B cell (primary cell): Measurements from ENCODE around the gene TMPRSS9. TPM values are rescaled to one million over a fixed set of nuclear protein-coding genes. Genes with fewer than 3 reads are reported as not detected.
A peak's percentile ranks its signal among the peaks of the same experiment; 100 is the strongest.

Source experiments
- ATAC-seq: fragments of 200-7000 bp; cut with Tn5 transposase; one replicate; pipeline ENCODE4 v1.10.0; 2021; ENCODE audit warnings: low read depth, mild to moderate bottlenecking, moderate number of reproducible peaks, moderate library complexity
- CTCF ChIA-PET: fragments of 350-600 bp; sonication (Branson Sonifier 250); formaldehyde crosslinking; loops from one replicate; lab custom pipeline; 2021; ENCODE audit warnings: antibody characterized with exemption, inconsistent platforms; lab: Charles Lee
- POLR2A ChIA-PET: fragments of 350-600 bp; sonication (Branson Sonifier 250); formaldehyde crosslinking; loops from one replicate; lab custom pipeline; 2021; ENCODE audit warnings: antibody characterized with exemption; lab: Charles Lee
- DNase-seq: peaks from one replicate; pipeline ENCODE4 v3.0.0; 2013
- H2AFZ ChIP-seq: 2 replicates; pipeline ENCODE4 v1.6.1; 2012; ENCODE audit warnings: mild to moderate bottlenecking, low read depth, low read length; ENCODE audit not compliant: insufficient read depth, poor library complexity, severe bottlenecking
- H3K27ac ChIP-seq, 2 donors: 1 replicate in 1 of 2; 2 replicates in 1 of 2; pipeline ENCODE4 v1.5.1; 2012 to 2013; ENCODE audit warnings: low read length in 2 of 2, mild to moderate bottlenecking in 2 of 2, moderate library complexity in 1 of 2
- H3K27me3 ChIP-seq, 4 experiments: fragments of 200-600 bp in 1 of 4; sonication (generic) in 1 of 4; replicated peaks in 1 of 4; 1 replicate in 2 of 4; 2 replicates in 2 of 4; pipeline versions ENCODE4 v1.6.1 to v1.7.0; 2013 to 2016; ENCODE audit warnings: low read length in 3 of 4, mild to moderate bottlenecking in 2 of 4, mixed read lengths in 1 of 4, moderate library complexity in 1 of 4; ENCODE audit not compliant: insufficient read depth in 4 of 4, control insufficient read depth in 3 of 4; ENCODE audit errors: control extremely low read depth in 1 of 4
- H3K36me3 ChIP-seq, 2 experiments: replicated peaks in 1 of 2; 1 replicate in 1 of 2; 2 replicates in 1 of 2; pipeline versions ENCODE4 v1.6.1 to v1.7.1; 2013; ENCODE audit warnings: low read length in 1 of 2; ENCODE audit not compliant: insufficient read depth in 2 of 2, control insufficient read depth in 1 of 2; ENCODE audit errors: control extremely low read depth in 1 of 2, extremely low read depth in 1 of 2
- H3K4me1 ChIP-seq, 2 donors: fragments of 200-600 bp in 1 of 2; sonication (generic) in 1 of 2; 1 replicate in 1 of 2; 2 replicates in 1 of 2; pipeline versions ENCODE4 v1.5.1 to v1.6.1; 2013 to 2017; ENCODE audit warnings: low read length in 2 of 2; ENCODE audit not compliant: control insufficient read depth in 2 of 2, insufficient read depth in 2 of 2
- H3K4me2 ChIP-seq: replicated peaks from 2 replicates; pipeline ENCODE3; 2012; ENCODE audit warnings: mild to moderate bottlenecking, low read depth, low read length; ENCODE audit not compliant: poor library complexity, severe bottlenecking
- H3K4me3 ChIP-seq, 5 experiments: fragments of 200-600 bp in 1 of 5; sonication (generic) in 1 of 5; 1 replicate in 3 of 5; 2 replicates in 2 of 5; pipeline versions ENCODE4 v1.5.1 to v1.7.0; 2011 to 2016; ENCODE audit warnings: low read length in 4 of 5, mild to moderate bottlenecking in 4 of 5, low read depth in 2 of 5, control low read depth in 1 of 5, moderate library complexity in 1 of 5; ENCODE audit not compliant: insufficient read depth in 1 of 5; ENCODE audit errors: control extremely low read depth in 1 of 5, extremely low read depth in 1 of 5
- H3K79me2 ChIP-seq: fragments of 200-600 bp; sonication (generic); one replicate; pipeline ENCODE4 v1.6.0; 2016; ENCODE audit warnings: low read length; ENCODE audit not compliant: control insufficient read depth, insufficient read depth
- H3K9ac ChIP-seq: fragments of 200-600 bp; sonication (generic); 2 replicates; pipeline ENCODE4 v1.6.1; 2017; ENCODE audit warnings: mild to moderate bottlenecking, low read length, moderate library complexity
- H3K9me3 ChIP-seq, 3 donors: one replicate each; pipeline versions ENCODE4 v1.6.1 to v1.7.1; 2013; ENCODE audit warnings: low read length in 2 of 3; ENCODE audit not compliant: control insufficient read depth in 2 of 3, insufficient read depth in 1 of 3; ENCODE audit errors: control extremely low read depth in 1 of 3
- H4K20me1 ChIP-seq: 2 replicates; pipeline ENCODE4 v1.6.0; 2012; ENCODE audit warnings: mild to moderate bottlenecking, low read length; ENCODE audit not compliant: insufficient read depth, control insufficient read depth, poor library complexity, severe bottlenecking
- H3K27ac Mint-ChIP-seq: one replicate; pipeline ENCODE4 v1.8.0; 2021; ENCODE audit warnings: mixed read lengths
- H3K27me3 Mint-ChIP-seq: one replicate; pipeline ENCODE4 v1.8.0; 2021; ENCODE audit warnings: mixed read lengths
- H3K4me1 Mint-ChIP-seq: one replicate; pipeline ENCODE4 v1.8.0; 2021; ENCODE audit warnings: mixed read lengths
- H3K4me3 Mint-ChIP-seq: one replicate; pipeline ENCODE4 v1.8.0; 2021; ENCODE audit warnings: mixed read lengths
- H3K9me3 Mint-ChIP-seq: one replicate; pipeline ENCODE4 v1.8.0; 2022; ENCODE audit warnings: mixed read lengths; ENCODE audit not compliant: insufficient read depth
- CTCF ChIP-seq: fragments of 200-600 bp; IDR thresholded peaks from one replicate; pipeline ENCODE4 v1.8.0; 2022; ENCODE audit warnings: antibody characterized with exemption, mild to moderate bottlenecking
- EZH2 ChIP-seq: IDR thresholded peaks from 2 replicates; pipeline ENCODE4 v1.6.1; 2012; ENCODE audit warnings: borderline replicate concordance, low read depth, mild to moderate bottlenecking, moderate library complexity, low read length; ENCODE audit not compliant: insufficient read depth, poor library complexity, severe bottlenecking
- WGBS: methylation state at CpG from one replicate; pipeline ENCODE4 v1.1.5; 2013; ENCODE audit warnings: missing lambda C conversion rate; ENCODE audit not compliant: insufficient coverage; 5-methylcytosine and 5-hydroxymethylcytosine counted together
- intact Hi-C: fragments of 100-400 bp; cut with micrococcal nuclease; formaldehyde crosslinking; loops from one replicate; pipeline ENCODE4 v1.10.0; 2022
- polyA plus RNA-seq: library from polyadenylated mRNA; depleted of rRNA; stranded (reverse); fragments of >200 nt; gene quantifications from 2 replicates; pipeline ENCODE4 v1.2.3, GENCODE V29; 2012
- total RNA-seq, 2 donors: library from RNA; stranded (reverse); fragments of 120-200 nt in 1 of 2; gene quantifications; 1 replicate in 1 of 2; 2 replicates in 1 of 2; pipeline versions ENCODE4 v1.2.3 to v1.2.4, GENCODE V29; 2013 to 2022

Gene TMPRSS9
- total and polyA plus RNA-seq, 2 donors (not counting 1 experiment from before 2014, with no cell fraction given): not detected

GRCh38 chr19:2324220-2324948, 35.7 kb upstream of the TMPRSS9 start:
- Mint-ChIP-seq H3K27ac (peak overlapping the region; percentile 97), H3K27me3 (no peaks in the 10 kb centered on the region), H3K4me1 (peaks cover 52% of the 10 kb centered on the region), H3K9me3 (no peaks in the 10 kb centered on the region), H3K4me3 (peak overlapping the region; percentile 89)
- peaks cover 0 to 42% of the 10 kb centered on the region in 2 experiments for H3K36me3 ChIP-seq
- peak overlapping the region; percentile 8 for H2AFZ ChIP-seq
- no peaks in the 10 kb centered on the region for H3K9me3 ChIP-seq
- peaks cover 70% of the 10 kb centered on the region for H3K79me2 ChIP-seq
- peaks cover 48 to 59% of the 10 kb centered on the region in 2 donors for H3K4me1 ChIP-seq
- ChIA-PET CTCF (interaction anchor here (0.7 to 5.1 kb wide), 5 partner anchors 9 to 287 kb away, joined by 3 to 24 read pairs (median 5); no protein-coding TSS in a partner anchor), POLR2A (interaction anchor here (0.6 to 3.7 kb wide), 9 partner anchors 8 to 97 kb away, joined by 3 to 19 read pairs (median 5); no protein-coding TSS in a partner anchor)
- peaks cover 5% of the 10 kb centered on the region for H4K20me1 ChIP-seq
- intact Hi-C loops: loop anchor here (1.0 kb wide), 1 partner anchor 8 kb away; no protein-coding TSS in a partner anchor
- peak overlapping the region in 4 of 5 experiments; percentile 3 to 38 (median 15) for H3K4me3 ChIP-seq
- no peak for TF ChIP-seq EZH2
- TF ChIP-seq CTCF: no peak
- ATAC-seq (peak; percentile 26), DNase-seq (peak; percentile 81)
- 9% methylated on average over 34 of the region's 34 CpGs for WGBS
- no peaks in the 10 kb centered on the region for H3K27me3 ChIP-seq
- peak overlapping the region; percentile 38 for H3K9ac ChIP-seq
- peak overlapping the region; percentile 81 for H3K4me2 ChIP-seq
- H3K27ac ChIP-seq: peak overlapping the region; percentile 85 to 90
